Measurements from ENCODE around the gene CSF2.
"Not testable (repeated sequence)": the region's sequence is repeated elsewhere in the genome, so short reads cannot be mapped to it uniquely, and the experiment has no call there.

The CSF2 gene

GRCh38 chr5:132087176-132087575 is 13.6 kb downstream of the CSF2 start:
- no peak for DNase-seq (ENCODE audit: low read depth)

GRCh38 chr5:132087661-132088060 is 14.1 kb downstream of the CSF2 start:
- DNase-seq (ENCODE audit: low read depth): no peak

- no peak for DNase-seq (ENCODE audit: low read depth)
Measured at GRCh38 chr5:132089363-132089762, 15.8 kb downstream of the CSF2 start.

GRCh38 chr5:132090107-132090506 is 16.5 kb downstream of the CSF2 start:
- no peak for DNase-seq (ENCODE audit: low read depth)

- no peak for DNase-seq (ENCODE audit: low read depth)
Measured at GRCh38 chr5:132093271-132093670, 19.7 kb downstream of the CSF2 start.

- no peak for DNase-seq (ENCODE audit: low read depth)
Measured at GRCh38 chr5:132094393-132095076, 20.9 kb downstream of the CSF2 start.

GRCh38 chr5:132095077-132095410 is 21.5 kb downstream of the CSF2 start:
- DNase-seq (ENCODE audit: low read depth): no peak

- no peak for DNase-seq (ENCODE audit: low read depth)
Measured at GRCh38 chr5:132095424-132095972, 21.9 kb downstream of the CSF2 start.

- DNase-seq (ENCODE audit: low read depth): no peak
Measured at GRCh38 chr5:132096904-132097303, 23.3 kb downstream of the CSF2 start.

GRCh38 chr5:132098151-132098594 is 24.6 kb downstream of the CSF2 start:
- DNase-seq (ENCODE audit: low read depth): no peak

GRCh38 chr5:132098621-132099020 is 25.0 kb downstream of the CSF2 start:
- no peak for DNase-seq (ENCODE audit: low read depth)

- DNase-seq (ENCODE audit: low read depth): no peak
Measured at GRCh38 chr5:132099076-132099748, 25.6 kb downstream of the CSF2 start.

- DNase-seq (ENCODE audit: low read depth): no peak
Measured at GRCh38 chr5:132099905-132100304, 26.3 kb downstream of the CSF2 start.

GRCh38 chr5:132100672-132101261 is 27.2 kb downstream of the CSF2 start:
- no peak for DNase-seq (ENCODE audit: low read depth)

- DNase-seq (ENCODE audit: low read depth): no peak
Measured at GRCh38 chr5:132101385-132101880, 27.8 kb downstream of the CSF2 start.

GRCh38 chr5:132102101-132102701 is 28.6 kb downstream of the CSF2 start:
- no peak for DNase-seq (ENCODE audit: low read depth)

GRCh38 chr5:132102944-132103331 is 29.3 kb downstream of the CSF2 start:
- no peak for DNase-seq (ENCODE audit: low read depth)

GRCh38 chr5:132103332-132103951 is 29.9 kb downstream of the CSF2 start:
- DNase-seq (ENCODE audit: low read depth): peak; percentile 56

- DNase-seq (ENCODE audit: low read depth): no peak
Measured at GRCh38 chr5:132103969-132104391, 30.4 kb downstream of the CSF2 start.

GRCh38 chr5:132104556-132104955 is 31.0 kb downstream of the CSF2 start:
- DNase-seq (ENCODE audit: low read depth): no peak

- no peak for DNase-seq (ENCODE audit: low read depth)
Measured at GRCh38 chr5:132105688-132106087, 32.1 kb downstream of the CSF2 start.

- not testable (repeated sequence) for DNase-seq (ENCODE audit: low read depth)
Measured at GRCh38 chr5:132108495-132108894, 34.9 kb downstream of the CSF2 start.

All from activated T-helper 1 cell treated with Interleukin-2 at 50 U/mL for 16 hours (primary cell).